Ectodermal cell (in vitro differentiated cells): ENCODE data around the gene CRACR2A.

Source experiments
- H3K27ac ChIP-seq: 2 replicates; pipeline ENCODE4 v1.7.0; 2013; ENCODE audit warnings: mild to moderate bottlenecking, low read depth, low read length; ENCODE audit not compliant: insufficient read depth, poor library complexity, severe bottlenecking
- H3K27me3 ChIP-seq: 2 replicates; pipeline ENCODE4 v1.7.0; 2013; ENCODE audit warnings: mild to moderate bottlenecking, low read length; ENCODE audit not compliant: insufficient read depth, control insufficient read depth, poor library complexity, severe bottlenecking
- H3K36me3 ChIP-seq: one replicate; pipeline ENCODE4 v1.7.0; 2013; ENCODE audit warnings: low read length; ENCODE audit not compliant: control insufficient read depth, insufficient read depth
- H3K4me1 ChIP-seq: one replicate; pipeline ENCODE4 v1.7.0; 2013; ENCODE audit warnings: low read length; ENCODE audit not compliant: control insufficient read depth, insufficient read depth
- H3K4me3 ChIP-seq: 2 replicates; pipeline ENCODE4 v1.7.0; 2013; ENCODE audit warnings: low read depth, low read length, control low read depth; ENCODE audit not compliant: insufficient read depth
- H3K9me3 ChIP-seq: 2 replicates; pipeline ENCODE4 v1.7.0; 2013; ENCODE audit warnings: mild to moderate bottlenecking, low read length, moderate library complexity; ENCODE audit not compliant: control insufficient read depth
- WGBS, 2 experiments: methylation state at CpG; one replicate each; pipeline ENCODE4 v1.1.7; 2013; ENCODE audit warnings: missing lambda C conversion rate in 2 of 2; 5-methylcytosine and 5-hydroxymethylcytosine counted together

Gene CRACR2A

DNA sequence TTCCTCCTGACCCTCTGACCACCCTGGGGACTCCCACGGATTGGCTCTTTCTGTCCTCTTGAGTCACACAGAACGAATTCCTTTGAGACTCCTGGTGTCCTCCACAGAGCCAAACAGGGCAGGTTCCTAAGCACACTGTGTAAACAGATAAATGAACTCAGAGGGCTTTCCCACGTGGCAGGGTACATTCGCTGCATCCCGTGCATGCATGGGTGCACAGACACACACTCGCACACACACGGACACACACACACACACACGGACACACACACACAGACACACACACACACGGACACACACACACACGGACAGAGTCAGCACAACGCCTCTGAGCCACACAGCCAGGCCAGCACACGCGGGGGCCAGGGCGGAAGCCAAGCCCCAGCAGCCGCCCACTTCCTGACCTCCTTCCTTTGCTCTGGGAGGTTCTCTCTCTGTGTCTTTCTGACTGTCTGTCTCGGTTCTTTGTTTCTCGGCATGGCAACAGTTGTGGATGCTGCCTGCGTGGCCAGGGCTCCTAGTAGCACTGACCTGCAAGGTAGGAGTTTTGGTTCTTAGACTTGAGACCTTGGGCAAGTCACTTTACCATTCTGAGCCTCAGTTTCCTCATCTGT, 706 bp downstream of the CRACR2A start:
- H3K4me1 ChIP-seq, result peaks cover 6% of the 10 kb centered on the region
- 84 to 87% methylated on average over 18 of the region's 18 CpGs for WGBS, 2 experiments
- no peaks in the 10 kb centered on the region for H3K36me3 ChIP-seq
- no peak overlapping the region for H3K27ac ChIP-seq
- H3K4me3 ChIP-seq, result peak overlapping the region; percentile 27
- no peaks in the 10 kb centered on the region for H3K9me3 ChIP-seq
- peaks cover 15% of the 10 kb centered on the region for H3K27me3 ChIP-seq

DNA sequence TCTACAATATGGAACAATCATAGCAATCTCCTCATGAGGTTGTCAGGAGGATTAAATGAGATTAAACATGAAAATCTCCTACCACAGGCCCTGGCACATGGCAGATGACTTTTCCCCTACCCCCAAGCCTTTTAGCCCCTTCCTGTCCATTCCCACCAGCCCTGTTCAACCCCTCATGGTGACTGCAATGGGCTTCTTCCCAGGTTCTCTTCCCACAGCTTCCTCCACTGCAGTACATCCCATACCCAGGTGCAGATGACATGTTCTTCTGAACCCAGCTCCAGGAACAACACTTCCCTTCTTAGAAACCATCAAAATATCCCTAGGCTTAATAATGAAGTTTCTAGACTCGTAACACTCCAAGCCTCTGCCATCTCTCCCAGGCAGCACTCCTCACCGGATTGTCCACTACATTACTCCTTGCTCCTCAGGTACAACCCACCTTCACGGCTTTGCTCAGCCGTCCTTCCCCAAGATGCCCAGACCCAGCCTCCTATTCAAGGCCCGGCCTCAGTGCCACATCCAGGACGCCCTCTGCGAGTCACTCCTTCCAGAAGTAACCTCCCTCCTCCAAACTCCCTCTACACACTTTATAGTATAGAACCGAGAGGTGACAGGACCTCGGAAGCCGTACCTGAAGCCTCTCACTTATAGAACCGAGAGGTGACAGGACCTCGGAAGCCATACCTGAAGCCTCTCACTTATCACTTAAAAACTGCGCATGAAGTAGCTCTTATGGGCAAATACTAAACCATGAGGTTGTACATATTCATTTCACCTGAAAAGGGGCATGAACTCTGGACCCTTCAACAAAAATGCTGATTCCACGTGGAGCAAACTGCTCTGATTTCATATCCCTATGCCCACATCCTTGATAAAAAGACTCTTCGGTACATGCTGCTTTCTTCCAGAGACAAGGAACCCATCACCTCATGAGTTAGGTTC, 1.5 kb downstream of the CRACR2A start:
- H3K27ac ChIP-seq, result no peak overlapping the region
- no peaks in the 10 kb centered on the region for H3K36me3 ChIP-seq
- H3K9me3 ChIP-seq, result no peaks in the 10 kb centered on the region
- no peak overlapping the region for H3K4me3 ChIP-seq
- WGBS, 2 experiments, result 93% methylated on average over 15 of the region's 15 CpGs
- H3K27me3 ChIP-seq, result peaks cover 15% of the 10 kb centered on the region
- peaks cover 6% of the 10 kb centered on the region for H3K4me1 ChIP-seq

DNA sequence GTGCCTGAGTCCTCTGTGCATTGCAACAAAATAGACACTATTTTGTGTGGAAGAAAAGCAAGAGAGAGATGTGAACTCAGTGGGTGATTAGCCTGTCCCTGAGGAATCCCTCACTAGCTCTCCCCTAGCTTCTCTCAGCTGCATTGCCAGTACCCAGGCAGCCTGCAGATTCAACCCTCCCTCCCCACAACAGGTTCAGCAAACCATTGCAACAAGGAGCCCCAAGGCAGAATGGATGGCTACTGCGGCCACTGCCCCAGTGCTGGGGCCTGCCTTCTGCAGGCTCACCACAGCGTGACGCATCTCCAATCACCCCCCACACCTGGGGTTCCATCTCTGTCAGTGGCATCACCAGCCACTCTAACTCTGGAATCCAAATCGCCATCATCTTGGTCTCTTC, 2.3 kb downstream of the CRACR2A start:
- H3K9me3 ChIP-seq, result no peaks in the 10 kb centered on the region
- 87% methylated on average over 3 of the region's 4 CpGs for WGBS, 2 experiments

DNA sequence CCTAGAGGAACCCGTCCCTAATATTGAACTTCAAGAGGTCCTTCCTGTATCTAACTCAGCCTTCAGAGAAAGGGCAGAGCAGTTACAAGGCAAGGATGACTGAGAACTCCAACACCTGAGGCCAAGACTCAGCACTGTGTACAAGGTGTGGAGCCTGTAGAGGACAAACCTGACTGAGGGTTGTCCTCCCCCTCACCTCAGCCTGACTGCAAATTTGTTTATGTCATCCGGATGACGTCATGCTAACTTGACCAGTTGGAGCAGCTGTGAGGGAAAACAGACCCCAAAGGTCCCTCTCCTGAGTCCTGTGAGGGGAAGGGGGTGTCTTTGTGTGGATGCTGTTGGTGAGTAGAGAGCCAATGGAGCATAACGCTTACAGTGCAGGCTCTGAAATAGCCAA, 4.3 kb downstream of the CRACR2A start:
- Histone ChIP-seq H3K27ac (no peak overlapping the region), H3K4me3 (no peak overlapping the region), H3K27me3 (peaks cover 15% of the 10 kb centered on the region), H3K4me1 (peaks cover 3% of the 10 kb centered on the region), H3K36me3 (no peaks in the 10 kb centered on the region), H3K9me3 (no peaks in the 10 kb centered on the region)
- 89 to 95% methylated on average over 4 of the region's 4 CpGs for WGBS, 2 experiments

More for the DNA sequence above, 2.3 kb downstream of the CRACR2A start:
- Histone ChIP-seq H3K4me3 (no peak overlapping the region), H3K27ac (no peak overlapping the region), H3K4me1 (peaks cover 6% of the 10 kb centered on the region), H3K36me3 (no peaks in the 10 kb centered on the region), H3K27me3 (peaks cover 15% of the 10 kb centered on the region)

DNA sequence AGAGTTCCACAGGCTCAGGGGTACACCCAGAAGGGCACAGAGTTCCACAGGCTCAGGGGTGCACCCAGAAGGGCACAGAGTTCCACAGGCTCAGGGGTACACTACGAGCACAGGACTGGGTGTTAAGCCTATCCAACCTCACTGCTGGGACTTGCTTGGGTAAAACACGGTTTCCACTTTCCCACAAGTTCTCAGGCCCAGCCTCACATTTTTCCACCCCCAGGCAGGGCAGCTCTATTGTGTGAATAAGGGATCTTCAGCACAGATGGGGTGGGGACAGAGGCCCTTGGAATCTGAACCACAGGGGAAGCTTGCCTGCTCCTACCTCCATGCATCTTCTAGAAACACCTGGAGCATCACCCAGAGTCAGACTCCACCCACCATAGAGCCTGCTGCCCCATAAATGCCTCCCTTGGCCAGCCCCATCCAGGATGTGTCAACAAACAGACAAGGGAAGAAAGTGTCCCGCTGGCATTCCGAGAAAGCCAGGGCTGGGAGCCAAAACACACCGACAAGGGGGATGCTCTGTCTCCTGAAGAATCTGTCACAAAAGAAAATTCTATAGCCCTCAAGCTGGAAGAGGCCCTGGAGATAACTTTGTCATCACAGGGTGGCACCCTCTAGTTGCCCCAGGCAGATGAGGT, 4.8 kb downstream of the CRACR2A start:
- Histone ChIP-seq H3K27ac (no peak overlapping the region), H3K27me3 (peaks cover 13% of the 10 kb centered on the region), H3K4me1 (no peaks in the 10 kb centered on the region), H3K9me3 (no peaks in the 10 kb centered on the region), H3K36me3 (no peaks in the 10 kb centered on the region), H3K4me3 (no peak overlapping the region)
- 84 to 86% methylated on average over 5 of the region's 5 CpGs for WGBS, 2 experiments

DNA sequence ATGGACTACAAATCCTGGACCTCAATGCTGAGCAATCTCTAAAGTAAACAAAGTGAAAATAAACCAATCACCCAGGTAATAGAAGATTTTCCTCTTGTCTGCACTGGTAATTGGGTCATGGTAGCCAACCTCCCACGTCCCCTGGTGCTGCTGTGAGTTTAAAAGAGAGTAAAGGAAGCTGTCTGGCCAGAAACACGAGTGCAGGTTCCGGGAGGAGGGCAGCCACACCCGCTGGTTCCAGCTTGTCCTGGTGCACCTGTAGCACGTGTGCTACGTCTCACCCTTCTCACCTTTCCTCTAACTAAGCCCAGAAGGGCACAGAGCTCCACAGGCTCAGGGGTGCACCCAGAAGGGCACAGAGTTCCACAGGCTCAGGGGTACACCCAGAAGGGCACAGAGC, 5.4 kb downstream of the CRACR2A start:
- H3K27me3 ChIP-seq, result peaks cover 10% of the 10 kb centered on the region
- H3K4me3 ChIP-seq, result no peak overlapping the region
- no peaks in the 10 kb centered on the region for H3K9me3 ChIP-seq
- no peak overlapping the region for H3K27ac ChIP-seq
- 92 to 95% methylated on average over 6 of the region's 6 CpGs for WGBS, 2 experiments
- no peaks in the 10 kb centered on the region for H3K36me3 ChIP-seq
- no peaks in the 10 kb centered on the region for H3K4me1 ChIP-seq

DNA sequence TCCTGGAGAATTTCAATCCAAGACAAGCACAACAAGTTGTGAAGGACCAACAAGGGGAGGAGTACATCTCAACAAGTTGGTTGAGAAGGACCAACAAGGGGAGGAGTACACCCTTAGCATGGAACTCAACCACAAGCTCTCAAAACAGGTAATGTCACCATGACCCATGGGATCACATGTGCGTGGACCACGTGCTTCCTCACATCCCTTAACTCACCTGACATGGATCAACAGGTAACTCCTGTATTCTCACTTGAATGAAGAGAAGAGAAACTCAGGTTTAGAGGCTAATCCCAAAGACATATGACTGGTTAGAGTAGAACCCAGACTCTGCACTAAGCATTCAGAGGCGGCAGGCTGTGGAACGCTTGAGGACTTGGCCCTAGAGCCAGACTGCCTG, 6.2 kb downstream of the CRACR2A start:
- no peaks in the 10 kb centered on the region for H3K4me1 ChIP-seq
- H3K4me3 ChIP-seq, result no peak overlapping the region
- H3K27ac ChIP-seq, result no peak overlapping the region
- WGBS, 2 experiments, result 88 to 97% methylated on average over 4 of the region's 4 CpGs
- no peaks in the 10 kb centered on the region for H3K9me3 ChIP-seq
- no peaks in the 10 kb centered on the region for H3K36me3 ChIP-seq
- H3K27me3 ChIP-seq, result peaks cover 2% of the 10 kb centered on the region

DNA sequence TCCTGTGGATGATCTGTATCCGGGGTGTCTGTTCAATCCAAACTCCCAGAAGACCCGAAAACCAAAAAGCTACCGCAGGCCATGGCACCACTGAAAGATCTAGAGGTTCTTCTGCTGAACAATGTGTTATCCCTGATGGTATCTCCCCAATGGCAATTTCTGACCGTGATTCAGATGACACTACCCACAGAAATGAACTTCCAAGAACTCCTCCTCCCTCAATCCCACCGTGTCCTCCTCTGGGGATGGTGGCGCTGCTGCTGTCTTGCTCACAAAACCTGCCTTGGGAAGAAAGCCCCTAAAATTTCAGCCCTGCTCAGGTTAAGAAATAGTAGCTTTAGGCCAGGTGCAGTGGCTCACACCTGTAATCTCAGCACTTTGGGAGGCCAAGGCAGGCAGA, 7.8 kb downstream of the CRACR2A start:
- no peaks in the 10 kb centered on the region for H3K4me1 ChIP-seq
- no peaks in the 10 kb centered on the region for H3K36me3 ChIP-seq
- WGBS, 2 experiments, result 86 to 90% methylated on average over 6 of the region's 6 CpGs
- H3K27me3 ChIP-seq, result no peaks in the 10 kb centered on the region
- H3K9me3 ChIP-seq, result no peaks in the 10 kb centered on the region
- H3K27ac ChIP-seq, result no peak overlapping the region
- H3K4me3 ChIP-seq, result no peak overlapping the region

DNA sequence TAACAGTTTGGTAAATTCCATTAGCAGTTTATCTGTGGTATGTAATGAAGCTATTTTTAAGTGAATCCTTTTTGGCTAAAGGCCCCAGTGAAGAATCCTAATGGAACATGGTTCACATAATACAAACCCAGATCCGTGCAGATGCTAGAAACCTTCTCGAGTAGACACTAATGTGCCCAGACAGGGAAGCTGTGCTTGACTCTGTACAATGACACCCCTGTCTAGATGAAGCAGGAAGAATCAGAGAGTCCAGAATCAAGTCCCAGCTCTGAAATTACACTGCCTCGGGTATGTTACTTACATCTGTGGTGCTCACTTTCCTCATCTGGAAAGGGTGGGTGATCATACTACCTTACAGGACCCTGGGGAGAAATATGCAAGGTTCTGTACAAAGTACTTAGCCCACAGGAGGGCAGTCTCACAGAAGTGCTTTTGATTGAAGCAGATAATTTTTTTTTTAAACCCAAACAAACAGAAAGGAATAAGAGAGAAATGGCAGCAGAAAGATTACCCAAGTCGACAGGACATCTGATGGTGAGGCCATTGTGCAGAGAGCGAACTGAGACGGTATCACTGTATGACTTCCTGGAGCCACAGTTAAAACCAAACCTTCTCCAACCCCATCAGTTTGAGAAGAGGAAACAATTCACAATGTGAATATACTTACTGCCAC, 8.5 kb downstream of the CRACR2A start:
- Histone ChIP-seq H3K27me3 (no peaks in the 10 kb centered on the region), H3K9me3 (no peaks in the 10 kb centered on the region), H3K4me3 (no peak overlapping the region), H3K4me1 (no peaks in the 10 kb centered on the region), H3K36me3 (no peaks in the 10 kb centered on the region), H3K27ac (no peak overlapping the region)
- 88 to 91% methylated on average over 6 of the region's 6 CpGs for WGBS, 2 experiments

DNA sequence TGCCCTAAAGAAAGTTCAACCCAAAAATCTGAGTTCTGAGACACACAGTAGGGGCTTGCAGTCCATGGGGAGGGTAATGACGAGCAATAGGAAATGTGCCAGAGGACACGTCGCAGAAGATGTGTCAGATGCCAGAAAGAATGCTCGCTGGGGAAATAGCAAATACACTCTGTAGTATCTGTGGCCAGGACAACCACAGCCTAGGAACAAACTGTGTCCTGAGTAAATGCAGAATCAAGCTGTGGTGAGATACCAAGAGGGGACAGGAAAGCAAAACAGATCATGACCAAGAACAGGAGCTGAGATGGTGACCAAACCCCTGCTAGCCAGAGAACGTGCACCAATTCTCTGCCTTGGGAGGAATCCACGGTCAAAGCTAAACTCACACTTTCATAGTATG, 9.1 kb downstream of the CRACR2A start:
- Histone ChIP-seq H3K4me1 (no peaks in the 10 kb centered on the region), H3K9me3 (no peaks in the 10 kb centered on the region), H3K27ac (no peak overlapping the region), H3K4me3 (no peak overlapping the region), H3K27me3 (no peaks in the 10 kb centered on the region), H3K36me3 (no peaks in the 10 kb centered on the region)
- WGBS, 2 experiments, result 94 to 95% methylated on average over 6 of the region's 6 CpGs
